Measurements from ENCODE around the gene ZEB2. TPM values are rescaled to one million over a fixed set of nuclear protein-coding genes. Genes with fewer than 3 reads are reported as not detected.

Gene ZEB2
- total RNA-seq (100 to 1,000 TPM in 1 of 5 donors, 10 to 100 TPM in 4; 13.0 to 161 (median 53.6) TPM), polyA plus RNA-seq (10 to 100 TPM; 10.7 to 48.0 (median 38.3) TPM)
- long read RNA-seq, donor 1, partial matches to known transcripts, result 26 of 28 reads
- long read RNA-seq, donor 1, other reads (novel, unspliced or antisense), result 0 of 28 reads
- long read RNA-seq, donor 2, partial matches to known transcripts, result 26 of 30 reads
- long read RNA-seq, donor 2, other reads (novel, unspliced or antisense), result 0 of 30 reads
- long read RNA-seq, donor 3, full-length matches to known transcripts, result 4 of 27 reads
- long read RNA-seq, donor 3, partial matches to known transcripts, result 23 of 27 reads
- long read RNA-seq, donor 3, other reads (novel, unspliced or antisense), result 0 of 27 reads
- long read RNA-seq, donor 4, partial matches to known transcripts, result 0 of 2 reads
- long read RNA-seq, donor 4, other reads (novel, unspliced or antisense), result 0 of 2 reads
- long read RNA-seq, donor 5, partial matches to known transcripts, result 23 of 30 reads
- long read RNA-seq, donor 5, other reads (novel, unspliced or antisense), result 0 of 30 reads
- long read RNA-seq, donor 6, result 0 reads
- long read RNA-seq, donor 7, transcript ZEB2-226 (1 exons, 3,061 nt), result major isoform, 5 of 25 reads
- long read RNA-seq, donor 7, partial matches to known transcripts, result 15 of 25 reads
- long read RNA-seq, donor 7, other reads (novel, unspliced or antisense), result 0 of 25 reads
- long read RNA-seq, donor 8, full-length matches to known transcripts, result 5 of 12 reads
- long read RNA-seq, donor 8, partial matches to known transcripts, result 7 of 12 reads
- long read RNA-seq, donor 8, other reads (novel, unspliced or antisense), result 0 of 12 reads
- long read RNA-seq, donor 9, full-length matches to known transcripts, result 18 of 18 reads
- long read RNA-seq, donor 9, partial matches to known transcripts, result 0 of 18 reads
- long read RNA-seq, donor 9, other reads (novel, unspliced or antisense), result 0 of 18 reads
- long read RNA-seq, donor 10, partial matches to known transcripts, result 0 of 2 reads
- long read RNA-seq, donor 10, other reads (novel, unspliced or antisense), result 0 of 2 reads

DNA sequence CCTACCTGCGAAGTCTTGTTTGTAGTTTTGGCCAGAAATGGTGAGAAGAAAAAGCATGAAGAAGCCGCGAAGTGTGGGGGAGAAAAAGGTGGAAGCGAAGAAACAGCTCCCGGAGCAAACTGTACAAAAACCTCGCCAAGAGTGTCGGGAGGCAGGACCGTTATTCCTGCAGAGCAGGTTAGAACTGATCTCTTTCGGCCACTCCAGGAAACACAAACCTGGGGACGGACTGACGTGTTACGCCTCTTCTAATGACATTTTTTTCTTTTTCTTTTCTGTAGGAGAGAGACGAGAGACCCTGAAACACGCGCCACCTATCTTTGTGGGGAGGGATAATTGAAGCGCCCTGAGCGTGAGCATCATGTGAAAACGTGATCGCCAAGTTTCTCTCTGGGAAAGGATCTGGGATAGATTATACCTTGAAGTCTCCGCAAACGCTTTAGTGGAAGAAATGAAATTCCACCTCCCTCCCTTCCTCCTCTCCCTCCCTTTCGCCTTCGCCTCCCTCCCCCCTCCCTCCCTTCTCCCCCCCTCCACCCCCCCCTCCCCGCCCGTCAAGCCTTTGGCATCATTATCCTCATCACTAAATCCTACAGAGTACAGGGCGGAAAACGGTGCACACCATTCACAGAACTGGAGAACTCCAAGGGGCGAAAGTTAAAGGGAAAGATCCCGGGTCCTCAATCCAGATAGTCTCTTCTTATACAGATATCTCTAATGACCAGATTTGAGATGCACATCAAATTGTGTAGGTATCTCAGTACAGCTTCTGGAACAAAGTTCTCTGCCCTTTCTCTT is at the start of gene ZEB2:
Gene ZEB2 (minus strand): TSS at position 186 of the 798 bp plus-strand sequence. CDS start 2,769 bp downstream, outside the sequence.
- Histone ChIP-seq H3K36me3 (no peaks in the 10 kb centered on the region), H3K4me1 (peaks cover 23 to 76% (median 52%) of the 10 kb centered on the region in 4 donors), H3K9me3 (no peaks in the 10 kb centered on the region), H3K27me3 (peaks cover 8 to 100% (median 45%) of the 10 kb centered on the region in 3 donors), H3K27ac (peak within 1 kb of the TSS; percentile 37 to 97 (median 91)), H3K4me3 (peak within 1 kb of the TSS; percentile 60 to 70 (median 67))
- intact Hi-C loops (cut with DNase I; ENCODE audit: low total_unique reads), result no loop called here
- peak in 1 of 4 donors; percentile 41 for TF ChIP-seq POLR2A (IDR thresholded peaks at IDR 0.05)
- TF ChIP-seq, protein P1, sequence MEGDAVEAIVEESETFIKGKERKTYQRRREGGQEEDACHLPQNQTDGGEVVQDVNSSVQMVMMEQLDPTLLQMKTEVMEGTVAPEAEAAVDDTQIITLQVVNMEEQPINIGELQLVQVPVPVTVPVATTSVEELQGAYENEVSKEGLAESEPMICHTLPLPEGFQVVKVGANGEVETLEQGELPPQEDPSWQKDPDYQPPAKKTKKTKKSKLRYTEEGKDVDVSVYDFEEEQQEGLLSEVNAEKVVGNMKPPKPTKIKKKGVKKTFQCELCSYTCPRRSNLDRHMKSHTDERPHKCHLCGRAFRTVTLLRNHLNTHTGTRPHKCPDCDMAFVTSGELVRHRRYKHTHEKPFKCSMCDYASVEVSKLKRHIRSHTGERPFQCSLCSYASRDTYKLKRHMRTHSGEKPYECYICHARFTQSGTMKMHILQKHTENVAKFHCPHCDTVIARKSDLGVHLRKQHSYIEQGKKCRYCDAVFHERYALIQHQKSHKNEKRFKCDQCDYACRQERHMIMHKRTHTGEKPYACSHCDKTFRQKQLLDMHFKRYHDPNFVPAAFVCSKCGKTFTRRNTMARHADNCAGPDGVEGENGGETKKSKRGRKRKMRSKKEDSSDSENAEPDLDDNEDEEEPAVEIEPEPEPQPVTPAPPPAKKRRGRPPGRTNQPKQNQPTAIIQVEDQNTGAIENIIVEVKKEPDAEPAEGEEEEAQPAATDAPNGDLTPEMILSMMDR (IDR thresholded peaks at IDR 0.05), result peak in 4 of 7 experiments; percentile 10 to 54 (median 28)
- TF ChIP-seq POLR2AphosphoS5 (IDR thresholded peaks at IDR 0.05), result peak; percentile 26 to 68 (median 55)
- TF ChIP-seq EP300 (IDR thresholded peaks at IDR 0.05), result no peak
- DNase-seq, result peak in 1 of 2 donors; percentile 92
- WGBS, 5 donors, result 2 to 4% (median 4%) methylated on average over 28 to 29 of the region's 29 CpGs

DNA sequence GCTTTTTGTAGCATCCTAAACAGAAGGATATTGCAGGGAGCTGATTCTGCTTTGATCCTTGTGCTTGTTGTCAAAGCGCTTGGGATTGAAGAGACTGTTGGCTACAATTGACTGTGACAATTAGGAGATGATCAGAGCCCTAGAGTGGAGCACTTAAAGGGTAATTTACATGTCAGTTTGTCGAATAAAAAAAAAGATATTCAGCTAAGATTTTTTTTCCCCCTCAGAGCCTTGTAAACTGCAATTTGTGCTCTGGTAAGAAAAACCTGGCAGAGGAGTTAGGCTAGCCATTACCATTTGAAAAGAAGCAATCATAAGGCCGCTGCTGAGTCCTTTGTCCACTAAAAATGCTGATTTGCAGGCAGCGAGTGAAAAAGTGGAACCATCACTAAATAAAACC is 47.8 kb upstream of the ZEB2 start:
- TF ChIP-seq POLR2AphosphoS5 (IDR thresholded peaks at IDR 0.05), result no peak
- no peak for TF ChIP-seq EP300 (IDR thresholded peaks at IDR 0.05)
- TF ChIP-seq POLR2A (IDR thresholded peaks at IDR 0.05), result no peak
- TF ChIP-seq, protein P1 (IDR thresholded peaks at IDR 0.05), result no peak

DNA sequence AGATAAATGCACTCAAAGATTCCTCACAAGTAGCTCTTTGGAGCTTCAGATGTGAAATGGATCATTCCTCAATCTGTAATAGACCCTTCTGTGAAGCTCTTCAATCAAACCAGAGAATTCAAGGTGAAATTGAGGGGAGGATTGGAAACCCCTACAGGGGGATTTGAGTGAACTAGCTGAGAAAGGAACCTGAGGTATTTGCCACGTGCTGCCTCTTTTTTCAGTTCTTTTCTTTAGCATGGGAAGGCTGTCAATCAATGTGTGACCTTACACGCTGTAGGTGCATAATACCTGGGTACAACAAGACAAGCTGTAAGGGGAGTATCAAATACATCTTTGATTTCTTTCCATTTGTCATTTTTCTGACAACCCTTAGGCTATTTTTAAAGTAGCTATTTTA is 46.5 kb upstream of the ZEB2 start:
- WGBS, 5 donors, result 53 to 67% (median 66%) methylated on average over 2 of the region's 2 CpGs
- no peaks in the 10 kb centered on the region for H3K9me3 ChIP-seq

More for the DNA sequence above, 47.8 kb upstream of the ZEB2 start:
- Histone ChIP-seq H3K4me3 (no peak overlapping the region), H3K4me1 (no peaks in the 10 kb centered on the region), H3K36me3 (no peaks in the 10 kb centered on the region), H3K27ac (no peak overlapping the region), H3K27me3 (no peaks in the 10 kb centered on the region), H3K9me3 (no peaks in the 10 kb centered on the region)
- no peak for DNase-seq
- WGBS, 5 donors, result 70 to 75% (median 74%) methylated on average over 4 of the region's 4 CpGs
- intact Hi-C loops (cut with DNase I; ENCODE audit: low total_unique reads), result no loop called here

More for the DNA sequence above, 46.5 kb upstream of the ZEB2 start:
- intact Hi-C loops (cut with DNase I; ENCODE audit: low total_unique reads), result no loop called here
- no peak overlapping the region for H3K4me3 ChIP-seq
- no peaks in the 10 kb centered on the region for H3K27me3 ChIP-seq
- H3K36me3 ChIP-seq, result no peaks in the 10 kb centered on the region
- no peak for DNase-seq
- H3K4me1 ChIP-seq, result no peaks in the 10 kb centered on the region
- no peak overlapping the region for H3K27ac ChIP-seq
- no peak for TF ChIP-seq POLR2AphosphoS5 (IDR thresholded peaks at IDR 0.05)
- TF ChIP-seq, protein P1 (IDR thresholded peaks at IDR 0.05), result no peak

All from stomach (tissue), 19 donors.